CD4-positive, alpha-beta T cell treated with Interleukin-1 beta for 1 hour (primary cell): ENCODE data around the gene ULBP1.
"Not testable (repeated sequence)": the region's sequence is repeated elsewhere in the genome, so short reads cannot be mapped to it uniquely, and the experiment has no call there.

Experiments used
- DNase-seq, 2 donors: peaks; one replicate each; pipeline ENCODE4 v3.0.0-alpha.2; 2020 to 2022

ULBP1 gene

GRCh38 chr6:150006961-150007464 is 43.3 kb downstream of the ULBP1 start:
- DNase-seq = peak; percentile 42 to 51

GRCh38 chr6:150008588-150008987 is 44.8 kb downstream of the ULBP1 start:
- no peak for DNase-seq

- not testable (repeated sequence) for DNase-seq
Measured at GRCh38 chr6:150012846-150013784, 49.4 kb downstream of the ULBP1 start.

GRCh38 chr6:150013785-150014622 is 50.3 kb downstream of the ULBP1 start:
- DNase-seq = not testable (repeated sequence)

- not testable (repeated sequence) for DNase-seq
Measured at GRCh38 chr6:150014623-150015280, 51.0 kb downstream of the ULBP1 start.

- peak in 1 of 2 donors; percentile 35 for DNase-seq
Measured at GRCh38 chr6:150015281-150016001, 51.7 kb downstream of the ULBP1 start.

- DNase-seq = peak; percentile 56 to 81
Measured at GRCh38 chr6:150016324-150017185, 52.8 kb downstream of the ULBP1 start.

- not testable (repeated sequence) for DNase-seq
Measured at GRCh38 chr6:150017186-150017521, 53.4 kb downstream of the ULBP1 start.

- no peak for DNase-seq
Measured at GRCh38 chr6:150018846-150019580, 55.3 kb downstream of the ULBP1 start.

- not testable (repeated sequence) for DNase-seq
Measured at GRCh38 chr6:150021870-150022269, 58.1 kb downstream of the ULBP1 start.
